NB4 (cell line): ENCODE data around the gene ASB2.

ENCODE experiments used
- CTCF ChIP-seq: IDR thresholded peaks from one replicate; pipeline ENCODE4 v1.5.1; 2012; ENCODE audit warnings: low read depth, low read length
- POLR2A ChIP-seq: IDR thresholded peaks from 2 replicates; pipeline ENCODE4 v1.6.1; 2011; ENCODE audit warnings: mild to moderate bottlenecking; ENCODE audit not compliant: insufficient read length; ENCODE audit errors: extremely low read depth

- TF ChIP-seq CTCF (no peak), POLR2A (no peak)
Measured at GRCh38 chr14:93998871-93999403, 22.6 kb upstream of the ASB2 start.
